SK-N-SH (cell line): ENCODE results near the gene NAXE. TPM values are rescaled to one million over a fixed set of nuclear protein-coding genes. Genes with fewer than 3 reads are reported as not detected.

Experiments
- CTCF ChIA-PET: fragments of 300-600, 350-600 bp; formaldehyde crosslinking; extraction: SDS; loops from one replicate; lab custom pipeline; 2021; lab: Yijun Ruan, JAX
- POLR2A ChIA-PET: fragments of 350-600 bp; sonication (Branson Sonifier 250); formaldehyde crosslinking; extraction: SDS; loops from one replicate; lab custom pipeline; 2020; ENCODE audit warnings: antibody characterized with exemption, inconsistent platforms; lab: Yijun Ruan, JAX
- DNase-seq: peaks from one replicate; pipeline ENCODE4 v3.0.0; 2012
- H2AFZ ChIP-seq: fragments of 200-600 bp; sonication (generic); 2 replicates; pipeline ENCODE4 v1.8.1; 2016; ENCODE audit warnings: antibody characterized with exemption, mild to moderate bottlenecking, low read depth
- H3F3A ChIP-seq: fragments of 200-600 bp; sonication (generic); replicated peaks from 2 replicates; pipeline ENCODE3; 2016; ENCODE audit warnings: antibody characterized with exemption, mild to moderate bottlenecking; ENCODE audit not compliant: insufficient read depth
- H3K27ac ChIP-seq, 2 experiments: fragments of 200-500 bp in 1 of 2; fragments of 200-600 bp in 1 of 2; sonication (Bioruptor generic) in 1 of 2; sonication (generic), shearing (Covaris generic) in 1 of 2; 2 replicates each; pipeline versions ENCODE4 v1.5.1 to v1.6.1; 2014 to 2016; ENCODE audit warnings: low read depth in 2 of 2, inconsistent platforms in 1 of 2, low read length in 1 of 2, mild to moderate bottlenecking in 1 of 2, mixed read lengths in 1 of 2
- H3K27me3 ChIP-seq: fragments of 200-600 bp; sonication (generic), shearing (Covaris generic); 2 replicates; pipeline ENCODE4 v1.6.1; 2016; ENCODE audit warnings: mixed run types; ENCODE audit not compliant: insufficient read depth
- H3K36me3 ChIP-seq, 2 experiments: fragments of 200-500 bp in 1 of 2; fragments of 200-600 bp in 1 of 2; sonication (Bioruptor generic) in 1 of 2; sonication (generic) in 1 of 2; replicated peaks in 1 of 2; 2 replicates each; pipeline versions ENCODE3 to v1.5.1; 2014 to 2016; ENCODE audit warnings: low read length in 1 of 2, mild to moderate bottlenecking in 1 of 2; ENCODE audit not compliant: insufficient read depth in 2 of 2, control insufficient read depth in 1 of 2
- H3K4me1 ChIP-seq, 2 experiments: fragments of 200-500 bp in 1 of 2; fragments of 200-600 bp in 1 of 2; sonication (Bioruptor generic) in 1 of 2; sonication (generic), shearing (Covaris generic) in 1 of 2; 2 replicates each; pipeline versions ENCODE4 v1.5.1 to v1.6.1; 2014 to 2016; ENCODE audit warnings: low read depth in 1 of 2, low read length in 1 of 2, mixed run types in 1 of 2; ENCODE audit not compliant: insufficient read depth in 2 of 2, control insufficient read depth in 1 of 2
- H3K4me2 ChIP-seq: fragments of 200-600 bp; sonication (generic), shearing (Covaris generic); 2 replicates; pipeline ENCODE4 v1.6.1; 2017; ENCODE audit warnings: mixed run types
- H3K4me3 ChIP-seq, 2 experiments: fragments of 200-500 bp in 1 of 2; fragments of 200-600 bp in 1 of 2; sonication (Bioruptor generic) in 1 of 2; sonication (generic), shearing (Covaris generic) in 1 of 2; 2 replicates each; pipeline versions ENCODE4 v1.5.1 to v1.8.1; 2014 to 2016; ENCODE audit warnings: low read depth in 2 of 2, inconsistent platforms in 1 of 2, low read length in 1 of 2, mild to moderate bottlenecking in 1 of 2, mixed read lengths in 1 of 2, moderate library complexity in 1 of 2
- H3K79me2 ChIP-seq: fragments of 200-600 bp; sonication (generic); 2 replicates; pipeline ENCODE4 v1.8.1; 2017; ENCODE audit warnings: mild to moderate bottlenecking; ENCODE audit not compliant: insufficient read depth
- H3K9ac ChIP-seq: fragments of 200-600 bp; sonication (generic); 2 replicates; pipeline ENCODE4 v1.6.1; 2017; ENCODE audit warnings: mixed run types
- H3K9me2 ChIP-seq: fragments of 200-600 bp; sonication (generic); 2 replicates; pipeline ENCODE4 v1.6.1; 2017; ENCODE audit warnings: mixed run types
- H3K9me3 ChIP-seq: fragments of 200-600 bp; sonication (generic); 2 replicates; pipeline ENCODE4 v1.6.1; 2017; ENCODE audit warnings: mixed run types, mild to moderate bottlenecking, moderate library complexity
- H4K20me1 ChIP-seq: fragments of 200-600 bp; sonication (generic); 2 replicates; pipeline ENCODE4 v1.6.1; 2017; ENCODE audit warnings: mild to moderate bottlenecking, mixed run types; ENCODE audit not compliant: insufficient read depth
- CHD2 ChIP-seq: fragments of 150-350 bp; IDR thresholded peaks from 2 replicates; pipeline ENCODE4 v1.6.1; 2018; ENCODE audit warnings: low read length; ENCODE audit not compliant: partially characterized antibody
- ELF1 ChIP-seq: IDR thresholded peaks from 2 replicates; pipeline ENCODE4 v1.4.0; 2012
- EP300 ChIP-seq, 2 experiments: IDR thresholded peaks; 2 replicates each; pipeline versions ENCODE4 v1.4.0 to v1.6.1; 2012; ENCODE audit warnings: borderline replicate concordance in 1 of 2, low read depth in 1 of 2, low read length in 1 of 2
- FOXJ3 ChIP-seq: sonication (generic); formaldehyde crosslinking; IDR thresholded peaks from 2 replicates; pipeline ENCODE4 v1.5.1; 2020; ENCODE audit warnings: mild to moderate bottlenecking, missing genetic modification reagents
- FOXM1 ChIP-seq: IDR thresholded peaks from 2 replicates; pipeline ENCODE4 v1.4.0; 2012; ENCODE audit warnings: low read depth, mild to moderate bottlenecking
- GATA2 ChIP-seq: sonication (generic); formaldehyde crosslinking; IDR thresholded peaks from 2 replicates; pipeline ENCODE4 v1.5.0; 2020; ENCODE audit warnings: mild to moderate bottlenecking, missing genetic modification reagents
- IRF3 ChIP-seq: fragments of 150-350 bp; IDR thresholded peaks from 2 replicates; pipeline ENCODE4 v1.6.1; 2016; ENCODE audit warnings: mild to moderate bottlenecking, low read depth, low read length
- MEF2A ChIP-seq: IDR thresholded peaks from 2 replicates; pipeline ENCODE4 v1.4.0; 2012; ENCODE audit warnings: low read depth, borderline replicate concordance
- MXI1 ChIP-seq: IDR thresholded peaks from 2 replicates; pipeline ENCODE4 v1.6.1; 2012; ENCODE audit warnings: mild to moderate bottlenecking, low read depth, low read length, improper control_type of control experiment
- NFIC ChIP-seq: IDR thresholded peaks from 2 replicates; pipeline ENCODE4 v1.4.0; 2012; ENCODE audit warnings: borderline replicate concordance
- PBX3 ChIP-seq: IDR thresholded peaks from 2 replicates; pipeline ENCODE4; 2012
- RAD21 ChIP-seq: IDR thresholded peaks from 2 replicates; pipeline ENCODE4 v1.6.1; 2012; ENCODE audit warnings: mild to moderate bottlenecking, low read length
- RCOR1 ChIP-seq: fragments of 150-350 bp; IDR thresholded peaks from 2 replicates; pipeline ENCODE4 v1.6.1; 2017; ENCODE audit warnings: antibody characterized with exemption, low read length
- RFX5 ChIP-seq: IDR thresholded peaks from 2 replicates; pipeline ENCODE4 v1.6.1; 2012; ENCODE audit warnings: mild to moderate bottlenecking, improper control_type of control experiment, low read length
- SIN3A ChIP-seq: IDR thresholded peaks from 2 replicates; pipeline ENCODE4 v1.6.1; 2012; ENCODE audit warnings: low read depth, mild to moderate bottlenecking, low read length, moderate library complexity, borderline replicate concordance
- ZBTB33 ChIP-seq: IDR thresholded peaks from 2 replicates; pipeline ENCODE4 v1.4.0; 2012; ENCODE audit warnings: low read depth, borderline replicate concordance
- WGBS: methylation state at CpG from one replicate; pipeline ENCODE4 v1.1.6; 2017; ENCODE audit warnings: low lambda C conversion rate; 5-methylcytosine and 5-hydroxymethylcytosine counted together
- polyA plus RNA-seq, 3 experiments: library from polyadenylated mRNA; depleted of rRNA; stranded (reverse); fragments of >200 nt; gene quantifications; 2 replicates each; pipeline ENCODE4 v1.2.3, GENCODE V29; 2012

The NAXE gene
- polyA plus RNA-seq, 1 of the 3 experiments (the other 2 are of a cell fraction) = 98.4 TPM

- Histone ChIP-seq H3K79me2 (no peaks in the 10 kb centered on the region), H3K4me3 (peak overlapping the region in 1 of 2 experiments; percentile 31; a peak in 1 of 4 replicates), H3K4me2 (no peak overlapping the region), H3K9me2 (no peaks in the 10 kb centered on the region), H3K36me3 (no peaks in the 10 kb centered on the region), H4K20me1 (no peaks in the 10 kb centered on the region), H3K27me3 (peaks cover 30% of the 10 kb centered on the region), H3K9me3 (no peaks in the 10 kb centered on the region), H3K27ac (no peak overlapping the region), H2AFZ (no peak overlapping the region), H3K9ac (no peak overlapping the region), H3F3A (peaks cover 5% of the 10 kb centered on the region), H3K4me1 (peaks cover 0 to 13% of the 10 kb centered on the region in 2 experiments; a peak in 1 of 4 replicates)
- TF ChIP-seq RAD21 = no peak
- TF ChIP-seq SIN3A = no peak
- no peak for TF ChIP-seq ELF1
- TF ChIP-seq MEF2A = no peak
- no peak for TF ChIP-seq CHD2
- no peak for TF ChIP-seq FOXJ3
- no peak for TF ChIP-seq NFIC
- no peak for TF ChIP-seq IRF3
- no peak for TF ChIP-seq EP300 (IDR thresholded peaks at IDR 0.05; ENCODE audit: borderline replicate concordance in 1 of 2, low read depth in 1 of 2, low read length in 1 of 2)
- TF ChIP-seq RCOR1 = no peak
- no peak for TF ChIP-seq MXI1
- no peak for TF ChIP-seq ZBTB33
- TF ChIP-seq PBX3 = no peak
- TF ChIP-seq RFX5 = no peak
- no peak for TF ChIP-seq GATA2 (CRISPR knock-in tag)
- no peak for TF ChIP-seq FOXM1
- 45% methylated on average over 4 of the region's 4 CpGs for WGBS
- ChIA-PET CTCF (interaction anchor here (0.6 to 18.0 kb wide), 22 partner anchors 8 to 196 kb away, joined by 3 to 643 read pairs (median 15); partner anchors contain the start of genes BCAN, CRABP2, ISG20L2 and METTL25B), POLR2A (no interaction called here)
- no peak for DNase-seq
Measured at GRCh38 chr1:156626079-156626438, 34.5 kb downstream of the NAXE start.
